OCI-LY3 (cell line): Measurements from ENCODE around the gene SPSB4.
"Not testable (repeated sequence)": the region's sequence is repeated elsewhere in the genome, so short reads cannot be mapped to it uniquely, and the experiment has no call there.

Experiments
- EZH2phosphoT487 ChIP-seq: fragments of 200-600 bp; shearing (Covaris generic); IDR thresholded peaks from 2 replicates; pipeline ENCODE4 v1.6.1; 2018; ENCODE audit warnings: antibody characterized with exemption, mixed run types, low read depth
- TF ChIP-seq, protein P1 (sequence below): fragments of 200-600, 300-600 bp; sonication (generic); IDR thresholded peaks from 2 replicates; pipeline ENCODE4 v1.5.1; 2014; ENCODE audit warnings: antibody characterized with exemption, low read length, low read depth

DNA sequence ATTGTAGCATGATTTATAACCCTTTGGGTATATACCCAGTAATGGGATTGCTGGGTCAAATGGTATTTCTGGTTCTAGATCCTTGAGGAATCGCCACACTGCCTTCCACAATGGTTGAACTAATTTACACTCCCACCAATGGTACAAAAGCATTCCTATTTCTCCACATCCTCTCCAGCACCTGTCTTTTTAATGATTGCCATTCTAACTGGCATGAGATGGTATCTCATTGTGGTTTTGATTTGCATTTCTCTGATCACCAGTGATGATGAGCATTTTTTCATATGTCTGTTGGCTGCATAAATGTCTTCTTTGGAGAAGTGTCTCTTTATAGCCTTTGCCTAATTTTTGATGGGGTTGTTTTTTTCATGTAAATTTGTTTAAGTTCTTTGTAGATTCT is 66.8 kb downstream of the SPSB4 start:
- TF ChIP-seq, protein P1, sequence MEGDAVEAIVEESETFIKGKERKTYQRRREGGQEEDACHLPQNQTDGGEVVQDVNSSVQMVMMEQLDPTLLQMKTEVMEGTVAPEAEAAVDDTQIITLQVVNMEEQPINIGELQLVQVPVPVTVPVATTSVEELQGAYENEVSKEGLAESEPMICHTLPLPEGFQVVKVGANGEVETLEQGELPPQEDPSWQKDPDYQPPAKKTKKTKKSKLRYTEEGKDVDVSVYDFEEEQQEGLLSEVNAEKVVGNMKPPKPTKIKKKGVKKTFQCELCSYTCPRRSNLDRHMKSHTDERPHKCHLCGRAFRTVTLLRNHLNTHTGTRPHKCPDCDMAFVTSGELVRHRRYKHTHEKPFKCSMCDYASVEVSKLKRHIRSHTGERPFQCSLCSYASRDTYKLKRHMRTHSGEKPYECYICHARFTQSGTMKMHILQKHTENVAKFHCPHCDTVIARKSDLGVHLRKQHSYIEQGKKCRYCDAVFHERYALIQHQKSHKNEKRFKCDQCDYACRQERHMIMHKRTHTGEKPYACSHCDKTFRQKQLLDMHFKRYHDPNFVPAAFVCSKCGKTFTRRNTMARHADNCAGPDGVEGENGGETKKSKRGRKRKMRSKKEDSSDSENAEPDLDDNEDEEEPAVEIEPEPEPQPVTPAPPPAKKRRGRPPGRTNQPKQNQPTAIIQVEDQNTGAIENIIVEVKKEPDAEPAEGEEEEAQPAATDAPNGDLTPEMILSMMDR = not testable (repeated sequence)
- not testable (repeated sequence) for TF ChIP-seq EZH2phosphoT487
